Gastrocnemius medialis (tissue), 4 donors: Measurements from ENCODE around the gene MARK3. TPM values are rescaled to one million over a fixed set of nuclear protein-coding genes. Genes with fewer than 3 reads are reported as not detected.
A peak's percentile ranks its signal among the peaks of the same experiment; 100 is the strongest.

ENCODE experiments used
- ATAC-seq, 2 donors: fragments of 150-250 bp; one replicate each; pipeline ENCODE4 v1.9.1; 2016
- DNase-seq, 2 donors: peaks; one replicate each; pipeline ENCODE4 v3.0.0-alpha.2; 2019
- H3K27ac ChIP-seq, 4 donors: fragments of 200-600 bp; sonication (generic); 1 replicate in 1 of 4; 2 replicates in 3 of 4; pipeline ENCODE4 v1.5.1; 2016 to 2018; ENCODE audit warnings: mild to moderate bottlenecking in 2 of 4, moderate library complexity in 1 of 4
- H3K27me3 ChIP-seq, 3 donors: fragments of 200-600 bp; sonication (generic) in 2 of 3; 1 replicate in 1 of 3; 2 replicates in 2 of 3; pipeline versions ENCODE4 v1.5.1 to v1.6.0; 2016 to 2019; ENCODE audit warnings: mild to moderate bottlenecking in 1 of 3, moderate library complexity in 1 of 3
- H3K36me3 ChIP-seq, 2 donors: fragments of 200-600 bp; sonication (generic) in 1 of 2; one replicate each; pipeline ENCODE4 v1.5.1; 2017 to 2018
- H3K4me1 ChIP-seq, 2 donors: fragments of 200-600 bp; sonication (generic) in 1 of 2; one replicate each; pipeline ENCODE4 v1.5.1; 2016 to 2017; ENCODE audit warnings: mild to moderate bottlenecking in 2 of 2
- H3K4me3 ChIP-seq, 4 donors: fragments of 200-600 bp; sonication (generic) in 3 of 4; 1 replicate in 1 of 4; 2 replicates in 3 of 4; pipeline ENCODE4 v1.5.1; 2016 to 2019; ENCODE audit warnings: mild to moderate bottlenecking in 2 of 4
- H3K9me3 ChIP-seq, 3 donors: fragments of 200-600 bp; sonication (generic) in 2 of 3; 1 replicate in 1 of 3; 2 replicates in 2 of 3; pipeline ENCODE4 v1.5.1; 2016 to 2019
- POLR2A ChIP-seq, 2 donors: fragments of 450-650 bp; IDR thresholded peaks; one replicate each; pipeline ENCODE4 v1.6.1; 2017; ENCODE audit warnings: antibody characterized with exemption in 2 of 2, mild to moderate bottlenecking in 2 of 2, moderate library complexity in 2 of 2
- in situ Hi-C, 4 donors: fragments of 200-750 bp; cut with MboI; loops; one replicate each; pipeline versions ENCODE4 v1.15.0 to v1.8.0; 2017; ENCODE audit warnings: low sequenced_read_pairs in 4 of 4
- intact Hi-C: fragments of 100-400 bp; cut with DNase I; formaldehyde crosslinking; loops from one replicate; pipeline ENCODE4 v1.15.1; 2023; ENCODE audit warnings: low total_unique reads
- total RNA-seq, 4 donors: library from RNA; depleted of rRNA; stranded (reverse); fragments of >200 nt; gene quantifications; one replicate each; pipeline versions ENCODE4 v1.1.0 to v1.2.3, GENCODE V29; 2016
- TF ChIP-seq, protein P1 (sequence below), 5 experiments: fragments of 450-650 bp in 3 of 5; fragments of 200-600 bp in 2 of 5; sonication (generic) in 2 of 5; IDR thresholded peaks in 4 of 5; conservative IDR thresholded peaks in 1 of 5; 1 replicate in 4 of 5; 2 replicates in 1 of 5; pipeline ENCODE4 v1.5.1; 2016 to 2019; ENCODE audit warnings: antibody characterized with exemption in 5 of 5, mild to moderate bottlenecking in 3 of 5, moderate library complexity in 3 of 5

The MARK3 gene
- total RNA-seq, 4 donors from 2014 or later, result 60.2 to 73.1 (median 71.6) TPM

DNA sequence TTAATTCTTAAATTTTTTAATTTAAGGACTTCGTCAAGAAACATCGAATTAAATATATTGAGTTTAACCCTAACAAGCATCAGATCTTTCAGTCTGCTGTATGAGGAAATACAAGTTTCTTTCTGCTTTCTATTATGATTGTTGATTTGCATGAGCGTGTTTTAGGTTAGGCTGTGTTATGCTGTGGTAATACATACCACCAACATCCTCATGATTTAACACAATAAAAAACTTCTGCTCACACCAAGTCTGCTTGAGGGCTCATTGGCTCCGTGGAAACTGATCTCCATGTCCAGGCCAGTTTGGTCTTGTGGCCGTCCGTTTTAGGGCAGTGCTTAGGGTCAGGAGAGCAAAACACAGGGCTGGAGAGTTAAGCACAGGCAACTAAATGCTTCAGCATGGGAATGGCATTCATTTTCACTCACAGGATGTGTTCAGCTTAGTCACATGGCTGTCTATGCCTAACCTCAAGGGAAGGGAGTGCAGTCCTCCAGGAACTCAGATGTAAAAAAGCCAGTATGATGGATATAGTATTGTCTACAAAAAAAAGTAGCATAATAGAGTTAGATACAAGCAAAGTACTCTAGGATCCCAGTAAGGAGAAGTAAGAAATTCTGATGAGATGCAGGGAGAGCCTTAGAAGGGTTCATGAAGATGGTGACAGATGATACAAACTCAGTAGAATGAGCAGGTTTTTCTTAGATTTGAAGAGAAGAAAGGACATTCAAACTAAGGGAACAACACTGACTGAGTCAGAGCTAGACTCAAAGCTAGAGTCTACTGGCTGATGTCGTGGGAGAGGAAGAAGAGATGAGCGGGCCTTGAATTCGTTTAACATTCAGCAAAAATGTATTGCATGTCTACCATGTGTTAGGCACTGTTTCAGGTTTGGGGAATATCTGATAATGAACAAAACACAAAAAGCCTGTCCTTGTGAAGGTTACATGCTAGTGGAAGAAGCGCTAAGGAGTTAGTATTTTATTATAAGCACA lies 16.3 kb downstream of the MARK3 start:
- H3K9me3 ChIP-seq, result no peaks in the 10 kb centered on the region
- ATAC-seq (peak; percentile 57 to 64), DNase-seq (peak in 1 of 2 donors; percentile 32)
- peak overlapping the region; percentile 83 to 88 (median 86) for H3K27ac ChIP-seq
- no peaks in the 10 kb centered on the region for H3K27me3 ChIP-seq
- peaks cover 0 to 15% of the 10 kb centered on the region in 2 donors for H3K36me3 ChIP-seq
- TF ChIP-seq POLR2A (IDR thresholded peaks at IDR 0.05), result no peak
- TF ChIP-seq, protein P1, sequence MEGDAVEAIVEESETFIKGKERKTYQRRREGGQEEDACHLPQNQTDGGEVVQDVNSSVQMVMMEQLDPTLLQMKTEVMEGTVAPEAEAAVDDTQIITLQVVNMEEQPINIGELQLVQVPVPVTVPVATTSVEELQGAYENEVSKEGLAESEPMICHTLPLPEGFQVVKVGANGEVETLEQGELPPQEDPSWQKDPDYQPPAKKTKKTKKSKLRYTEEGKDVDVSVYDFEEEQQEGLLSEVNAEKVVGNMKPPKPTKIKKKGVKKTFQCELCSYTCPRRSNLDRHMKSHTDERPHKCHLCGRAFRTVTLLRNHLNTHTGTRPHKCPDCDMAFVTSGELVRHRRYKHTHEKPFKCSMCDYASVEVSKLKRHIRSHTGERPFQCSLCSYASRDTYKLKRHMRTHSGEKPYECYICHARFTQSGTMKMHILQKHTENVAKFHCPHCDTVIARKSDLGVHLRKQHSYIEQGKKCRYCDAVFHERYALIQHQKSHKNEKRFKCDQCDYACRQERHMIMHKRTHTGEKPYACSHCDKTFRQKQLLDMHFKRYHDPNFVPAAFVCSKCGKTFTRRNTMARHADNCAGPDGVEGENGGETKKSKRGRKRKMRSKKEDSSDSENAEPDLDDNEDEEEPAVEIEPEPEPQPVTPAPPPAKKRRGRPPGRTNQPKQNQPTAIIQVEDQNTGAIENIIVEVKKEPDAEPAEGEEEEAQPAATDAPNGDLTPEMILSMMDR (IDR thresholded peaks at IDR 0.05 in 4 of 5, conservative IDR thresholded peaks at IDR 0.05 in 1 of 5), result no peak
- no peak overlapping the region for H3K4me3 ChIP-seq
- H3K4me1 ChIP-seq, result peaks cover 84% of the 10 kb centered on the region in 2 donors
- intact Hi-C loops (no loop called here), in situ Hi-C loops (loop anchor here in 1 of 4 donors (10.0 kb wide), 1 partner anchor 277 kb away; the partner anchor contains the start of gene TNFAIP2)

DNA sequence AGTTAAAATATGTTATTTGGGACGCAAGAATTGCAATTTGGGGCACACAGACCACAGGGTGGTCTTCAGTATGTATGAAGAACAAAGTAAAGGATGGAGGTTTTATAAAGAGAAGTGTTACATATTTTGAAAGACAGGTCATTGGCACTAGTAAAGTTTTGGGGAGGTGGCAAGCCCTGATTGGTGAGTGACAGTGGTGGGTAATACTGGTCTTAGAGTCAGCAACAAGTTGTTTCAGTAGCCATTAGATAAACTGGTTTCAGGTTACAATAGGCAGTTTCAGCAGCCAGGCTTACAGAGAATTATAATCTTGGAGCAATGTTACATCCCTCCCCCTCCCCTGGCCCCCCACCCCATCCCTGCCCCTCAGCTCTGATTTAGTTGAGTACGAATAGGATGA lies 17.5 kb downstream of the MARK3 start:
- Histone ChIP-seq H3K9me3 (no peaks in the 10 kb centered on the region), H3K36me3 (peaks cover 0 to 16% of the 10 kb centered on the region in 2 donors), H3K4me1 (peaks cover 72 to 76% of the 10 kb centered on the region in 2 donors), H3K4me3 (no peak overlapping the region), H3K27me3 (no peaks in the 10 kb centered on the region), H3K27ac (peak overlapping the region; percentile 83 to 88 (median 86))
- intact Hi-C loops, result no loop called here
- ATAC-seq (no peak), DNase-seq (no peak)
- TF ChIP-seq, protein P1 (IDR thresholded peaks at IDR 0.05 in 4 of 5, conservative IDR thresholded peaks at IDR 0.05 in 1 of 5), result no peak
- TF ChIP-seq POLR2A (IDR thresholded peaks at IDR 0.05), result no peak
- in situ Hi-C loops, result loop anchor here in 1 of 4 donors (10.0 kb wide), 1 partner anchor 278 kb away; the partner anchor contains the start of gene TNFAIP2

GRCh38 chr14:103404032-103404918 lies 19.1 kb downstream of the MARK3 start:
- H3K27me3 ChIP-seq, result no peaks in the 10 kb centered on the region
- H3K4me3 ChIP-seq, result peak overlapping the region in 2 of 4 donors; percentile 6 to 9
- H3K27ac ChIP-seq, result peak overlapping the region; percentile 76 to 88 (median 86)
- H3K4me1 ChIP-seq, result peaks cover 64 to 74% of the 10 kb centered on the region in 2 donors
- in situ Hi-C loops, result loop anchor here in 1 of 4 donors (10.0 kb wide), 1 partner anchor 279 kb away; the partner anchor contains the start of gene TNFAIP2
- DNase-seq (peak; percentile 40 to 51), ATAC-seq (peak; percentile 68 to 72)
- TF ChIP-seq POLR2A (IDR thresholded peaks at IDR 0.05), result no peak
- TF ChIP-seq, protein P1 (IDR thresholded peaks at IDR 0.05 in 4 of 5, conservative IDR thresholded peaks at IDR 0.05 in 1 of 5), result no peak
- no peaks in the 10 kb centered on the region for H3K9me3 ChIP-seq
- H3K36me3 ChIP-seq, result peaks cover 0 to 24% of the 10 kb centered on the region in 2 donors
- intact Hi-C loops, result no loop called here

- H3K27me3 ChIP-seq, result no peaks in the 10 kb centered on the region
- TF ChIP-seq, protein P1 (IDR thresholded peaks at IDR 0.05 in 4 of 5, conservative IDR thresholded peaks at IDR 0.05 in 1 of 5), result no peak
- H3K4me3 ChIP-seq, result no peak overlapping the region
- in situ Hi-C loops, result loop anchor here in 1 of 4 donors (10.0 kb wide), 1 partner anchor 280 kb away; the partner anchor contains the start of gene TNFAIP2
- H3K27ac ChIP-seq, result peak overlapping the region; percentile 76 to 88 (median 86)
- intact Hi-C loops, result no loop called here
- peak; percentile 28 to 73 for ATAC-seq
- H3K36me3 ChIP-seq, result peaks cover 0 to 24% of the 10 kb centered on the region in 2 donors
- peaks cover 59 to 67% of the 10 kb centered on the region in 2 donors for H3K4me1 ChIP-seq
- H3K9me3 ChIP-seq, result no peaks in the 10 kb centered on the region
- peak in 1 of 2 donors; percentile 59 for DNase-seq
Measured at GRCh38 chr14:103404920-103405319, 19.7 kb downstream of the MARK3 start.
